Kidney (tissue), 14 donors: ENCODE results near the gene TACC2. TPM values are rescaled to one million over a fixed set of nuclear protein-coding genes. Genes with fewer than 3 reads are reported as not detected.
A peak's percentile ranks its signal among the peaks of the same experiment; 100 is the strongest.

ENCODE experiments used
- DNase-seq, 5 donors: peaks; one replicate each; pipeline ENCODE4 v3.0.0-alpha.2; 2013 to 2020
- FAIRE-seq: peaks from 2 replicates; lab custom pipeline; 2012; peaks lifted over from hg19 to GRCh38; lab: Jason Lieb, UNC
- H3K27ac ChIP-seq, 2 donors: one replicate each; pipeline ENCODE4 v1.7.0; 2013; ENCODE audit warnings: low read depth in 2 of 2, low read length in 2 of 2, inconsistent platforms in 1 of 2
- H3K27me3 ChIP-seq: one replicate; pipeline ENCODE4 v1.7.1; 2013; ENCODE audit warnings: low read length, inconsistent platforms; ENCODE audit not compliant: control insufficient read depth, insufficient read depth
- H3K36me3 ChIP-seq, 3 donors: one replicate each; pipeline versions ENCODE4 v1.7.0 to v1.7.1; 2013; ENCODE audit warnings: low read length in 3 of 3, control low read depth in 1 of 3, inconsistent platforms in 1 of 3; ENCODE audit not compliant: insufficient read depth in 3 of 3, control insufficient read depth in 2 of 3
- H3K4me1 ChIP-seq, 3 donors: one replicate each; pipeline versions ENCODE4 v1.7.0 to v1.7.1; 2013; ENCODE audit warnings: low read length in 3 of 3, inconsistent platforms in 1 of 3, low read depth in 1 of 3; ENCODE audit not compliant: control insufficient read depth in 2 of 3, insufficient read depth in 2 of 3
- H3K4me3 ChIP-seq, 3 donors: one replicate each; pipeline versions ENCODE4 v1.7.0 to v1.8.1; 2013; ENCODE audit warnings: low read length in 3 of 3, control low read depth in 1 of 3, inconsistent platforms in 1 of 3
- H3K9ac ChIP-seq, 3 donors: one replicate each; pipeline versions ENCODE4 v1.7.0 to v1.7.1; 2013; ENCODE audit warnings: low read length in 3 of 3, control low read depth in 1 of 3, inconsistent platforms in 1 of 3
- H3K9me3 ChIP-seq, 3 donors: one replicate each; pipeline versions ENCODE4 v1.7.0 to v1.7.1; 2013; ENCODE audit warnings: low read length in 3 of 3, control low read depth in 1 of 3, inconsistent platforms in 1 of 3; ENCODE audit not compliant: control insufficient read depth in 2 of 3, insufficient read depth in 1 of 3
- CTCF ChIP-seq: IDR thresholded peaks from 3 replicates; pipeline ENCODE4 v1.5.1; 2012; ENCODE audit warnings: mild to moderate bottlenecking, moderate library complexity, borderline replicate concordance; ENCODE audit not compliant: insufficient read depth; ENCODE audit errors: extremely low read depth
- intact Hi-C: fragments of 100-400 bp; cut with DNase I; formaldehyde crosslinking; loops from one replicate; pipeline ENCODE4 v1.11.1; 2022
- polyA plus RNA-seq: library from polyadenylated mRNA; stranded (reverse); fragments of 350-450 nt; fragmentation: Illumina TruSeq; extraction: RNeasy Lipid Tissue Mini Kit (QIAGEN cat#74804); gene quantifications from one replicate; pipeline ENCODE4 v1.2.3, GENCODE V29; 2014; ENCODE audit warnings: low read depth, low replicate concordance; ENCODE audit not compliant: insufficient read depth
- total RNA-seq: library from RNA; stranded (reverse); fragmentation: NEBNext Ultra II Directional; extraction: Animal tissue kit (Norgen Biotek cat#: 25700); gene quantifications from one replicate; pipeline ENCODE4 v1.2.1, GENCODE V29; 2021
- donor health status: control.
- donor health status: control.
- donor health status: control.
- donor health status: control.
- donor health status: control.
- donor health status: DM: yes; HTN: yes; CAD: no.
- donor health status: Normal renal cell carcinoma (clear cell type).

Gene TACC2
- total and polyA plus RNA-seq, 2 donors from 2014 or later, result 36.4 to 81.0 TPM

DNA sequence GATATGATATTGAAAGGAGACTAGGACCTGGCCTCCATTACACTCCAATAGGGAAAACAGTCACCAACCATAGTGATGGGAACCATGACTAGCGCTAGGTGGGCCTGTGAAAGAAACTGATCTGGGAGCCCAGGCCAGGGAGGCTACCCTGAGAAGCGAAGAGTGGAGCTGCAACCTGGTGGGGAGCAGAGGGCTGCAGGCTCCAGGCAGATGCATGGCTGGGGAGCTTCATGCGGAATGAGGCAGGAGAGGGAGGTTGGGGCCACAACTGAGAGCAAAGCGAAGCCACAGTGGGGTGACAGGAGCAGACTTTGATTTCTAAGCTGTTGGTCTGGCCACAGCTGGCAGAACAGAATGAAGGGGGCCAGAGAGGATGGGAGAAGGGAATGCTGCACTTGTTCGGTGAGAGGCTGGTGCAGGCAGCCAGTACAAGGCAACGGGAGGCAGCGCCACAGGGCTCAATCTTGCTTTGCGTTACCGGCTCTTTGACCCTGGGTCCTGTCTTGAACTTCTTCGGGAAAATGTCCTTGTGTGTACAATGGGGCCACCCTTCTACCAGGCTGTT lies 88.4 kb downstream of the TACC2 start:
- Histone ChIP-seq H3K9me3 (no peaks in the 10 kb centered on the region), H3K27me3 (no peaks in the 10 kb centered on the region), H3K4me1 (no peaks in the 10 kb centered on the region), H3K27ac (no peak overlapping the region), H3K4me3 (no peak overlapping the region), H3K9ac (no peak overlapping the region), H3K36me3 (no peaks in the 10 kb centered on the region)
- FAIRE-seq (no peak), DNase-seq (no peak)
- no peak for TF ChIP-seq CTCF
- intact Hi-C loops, result no loop called here

- no peaks in the 10 kb centered on the region for H3K9me3 ChIP-seq
- H3K4me3 ChIP-seq, result no peak overlapping the region
- intact Hi-C loops, result no loop called here
- no peaks in the 10 kb centered on the region for H3K27me3 ChIP-seq
- H3K9ac ChIP-seq, result no peak overlapping the region
- TF ChIP-seq CTCF, result no peak
- no peaks in the 10 kb centered on the region for H3K36me3 ChIP-seq
- H3K27ac ChIP-seq, result no peak overlapping the region
- no peaks in the 10 kb centered on the region for H3K4me1 ChIP-seq
- FAIRE-seq (no peak), DNase-seq (no peak)
These were observed 89.4 kb downstream of the TACC2 start for GRCh38 chr10:122078326-122078725.

GRCh38 chr10:122078965-122079795 lies 90.2 kb downstream of the TACC2 start:
- H3K4me3 ChIP-seq, result no peak overlapping the region
- no peaks in the 10 kb centered on the region for H3K4me1 ChIP-seq
- no peaks in the 10 kb centered on the region for H3K36me3 ChIP-seq
- DNase-seq, result peak in 4 of 5 donors; percentile 5 to 39 (median 28)
- TF ChIP-seq CTCF, result no peak
- no peak overlapping the region for H3K27ac ChIP-seq
- FAIRE-seq, result no peak
- no peaks in the 10 kb centered on the region for H3K27me3 ChIP-seq
- no peaks in the 10 kb centered on the region for H3K9me3 ChIP-seq
- H3K9ac ChIP-seq, result no peak overlapping the region
- intact Hi-C loops, result no loop called here
